K562 (cell line): ENCODE results near the gene DOK3. TPM values are rescaled to one million over a fixed set of nuclear protein-coding genes. Genes with fewer than 3 reads are reported as not detected.
A peak's percentile ranks its signal among the peaks of the same experiment; 100 is the strongest.

Source experiments
- ATAC-seq: fragments of 200-7000 bp; cut with Tn5 transposase; 3 replicates; pipeline ENCODE4 v1.9.1; 2020; ENCODE audit warnings: moderate library complexity
- BruUV-seq: library from RNA; stranded (reverse); fragments of 400-500 nt; replicated peaks from 2 replicates; lab custom pipeline; 2021; lab: Mats Ljungman, UMichigan
- CTCF ChIA-PET: fragments of 300-600 bp; formaldehyde crosslinking; extraction: SDS; loops from one replicate; lab custom pipeline; 2021; ENCODE audit warnings: low intra/inter-chr PET ratio; lab: Yijun Ruan, JAX
- POLR2A ChIA-PET: fragments of 300-600, 350-650 bp; sonication (Branson Sonifier 250); formaldehyde crosslinking; extraction: SDS; loops from one replicate; lab custom pipeline; 2021; ENCODE audit warnings: antibody characterized with exemption, inconsistent platforms; lab: Yijun Ruan, JAX
- DNase-seq, 4 experiments: peaks; one replicate each; pipeline versions ENCODE4 v3.0.0 to v3.0.0-alpha.2; 2011 to 2018; ENCODE audit warnings: low spot score in 3 of 4, mixed read lengths in 3 of 4; ENCODE audit errors: extremely low read depth in 1 of 4
- FAIRE-seq: peaks from 2 replicates; lab custom pipeline; 2011; peaks lifted over from hg19 to GRCh38; lab: Jason Lieb, UNC
- H2AFZ ChIP-seq: 2 replicates; pipeline ENCODE4 v1.6.0; 2011; ENCODE audit warnings: low read depth, low read length, control low read depth, inconsistent platforms
- H3K27ac ChIP-seq: fragments of 200-600 bp; 3 replicates; pipeline ENCODE4 v1.8.0; 2011; ENCODE audit warnings: low read depth, mild to moderate bottlenecking, control low read depth, inconsistent platforms, low read length, moderate library complexity, mixed read lengths; ENCODE audit errors: extremely low read depth
- H3K27me3 ChIP-seq, 2 experiments: fragments of 300-600 bp in 1 of 2; 2 replicates in 1 of 2; 3 replicates in 1 of 2; pipeline versions ENCODE4 v1.6.0 to v1.8.0; 2011; ENCODE audit warnings: inconsistent platforms in 2 of 2, low read length in 2 of 2, mild to moderate bottlenecking in 1 of 2, mixed read lengths in 1 of 2, moderate library complexity in 1 of 2; ENCODE audit not compliant: control insufficient read depth in 2 of 2, insufficient read depth in 2 of 2
- H3K36me3 ChIP-seq: fragments of 300-600 bp; 3 replicates; pipeline ENCODE4 v1.8.0; 2011; ENCODE audit warnings: mild to moderate bottlenecking, low read length, inconsistent platforms; ENCODE audit not compliant: control insufficient read depth, insufficient read depth
- H3K4me1 ChIP-seq, 2 experiments: fragments of 200-600 bp in 1 of 2; replicated peaks in 1 of 2; 2 replicates in 1 of 2; 3 replicates in 1 of 2; pipeline versions ENCODE4 v1.5.1 to v1.8.0; 2011; ENCODE audit warnings: inconsistent platforms in 2 of 2, low read length in 2 of 2, mild to moderate bottlenecking in 1 of 2, mixed read lengths in 1 of 2, moderate library complexity in 1 of 2; ENCODE audit not compliant: control insufficient read depth in 2 of 2, insufficient read depth in 2 of 2
- H3K4me2 ChIP-seq: 2 replicates; pipeline ENCODE4 v1.6.1; 2011; ENCODE audit warnings: low read length, control low read depth, inconsistent platforms, mixed read lengths; ENCODE audit not compliant: insufficient read depth
- H3K4me3 ChIP-seq: fragments of 200-600 bp; sonication (generic), shearing (Covaris generic); 2 replicates; pipeline ENCODE4 v1.5.1; 2016; ENCODE audit warnings: control low read depth, inconsistent platforms
- H3K79me2 ChIP-seq: fragments of 200-600 bp; 3 replicates; pipeline ENCODE4 v1.8.0; 2011; ENCODE audit warnings: low read length, inconsistent platforms; ENCODE audit not compliant: control insufficient read depth, insufficient read depth
- H3K9ac ChIP-seq, 2 experiments: 2 replicates each; pipeline versions ENCODE4 v1.6.0 to v1.6.1; 2011; ENCODE audit warnings: low read depth in 2 of 2, low read length in 2 of 2, control low read depth in 1 of 2, inconsistent platforms in 1 of 2, mild to moderate bottlenecking in 1 of 2, mixed read lengths in 1 of 2; ENCODE audit not compliant: insufficient read depth in 1 of 2
- H3K9me1 ChIP-seq: one replicate; pipeline ENCODE4 v1.6.0; 2011; ENCODE audit warnings: inconsistent platforms, mild to moderate bottlenecking, low read length, moderate library complexity; ENCODE audit not compliant: control insufficient read depth, insufficient read depth
- H3K9me3 ChIP-seq: replicated peaks from 2 replicates; pipeline ENCODE4 v1.5.1; 2011; ENCODE audit warnings: low read depth, low read length, inconsistent platforms; ENCODE audit not compliant: control insufficient read depth, insufficient read depth
- H4K20me1 ChIP-seq: replicated peaks from 2 replicates; pipeline ENCODE4 v1.6.1; 2011; ENCODE audit warnings: low read length, inconsistent platforms, mixed read lengths; ENCODE audit not compliant: control insufficient read depth, insufficient read depth
- AFF4 ChIP-seq: sonication (generic); formaldehyde crosslinking; IDR thresholded peaks from 2 replicates; pipeline ENCODE4 v1.8.0; 2023; ENCODE audit warnings: mild to moderate bottlenecking, missing genetic modification reagents
- CHD1 ChIP-seq: fragments of 200-600 bp; sonication (generic); IDR thresholded peaks from one replicate; pipeline ENCODE4 v1.6.1; 2012; ENCODE audit warnings: mild to moderate bottlenecking, moderate library complexity, low read length, inconsistent platforms
- CHD4 ChIP-seq: fragments of 200-600 bp; sonication (generic); IDR thresholded peaks from 3 replicates; pipeline ENCODE4 v1.6.1; 2012; ENCODE audit warnings: low read depth, mild to moderate bottlenecking, mixed read lengths, low read length, inconsistent platforms; ENCODE audit not compliant: insufficient read depth, insufficient replicate concordance, poor library complexity, severe bottlenecking
- LARP7 ChIP-seq: fragments of 450-650 bp; IDR thresholded peaks from 2 replicates; pipeline ENCODE4 v1.6.1; 2016
- RBFOX2 ChIP-seq: fragments of 200-400 bp; formaldehyde crosslinking; IDR thresholded peaks from 2 replicates; pipeline ENCODE4 v1.6.1; 2017; ENCODE audit warnings: low read depth, mild to moderate bottlenecking, low read length, moderate library complexity
- SAP30 ChIP-seq: fragments of 200-600 bp; sonication (generic); IDR thresholded peaks from 2 replicates; pipeline ENCODE4 v1.6.1; 2012; ENCODE audit warnings: borderline replicate concordance, low read depth, mild to moderate bottlenecking, moderate library complexity, low read length, control low read depth, inconsistent platforms; ENCODE audit not compliant: insufficient read depth, poor library complexity, severe bottlenecking
- ZFP1 ChIP-seq: fragments of 450-650 bp; formaldehyde crosslinking; IDR thresholded peaks from 2 replicates; pipeline ENCODE4 v1.4.0; 2020; ENCODE audit warnings: mild to moderate bottlenecking, mixed read lengths
- WGBS: fragments of 100-300 bp; shearing (Covaris generic); methylation state at CpG from one replicate; pipeline ENCODE4 v1.1.6; 2016; ENCODE audit warnings: low coverage, mixed read lengths; ENCODE audit not compliant: insufficient coverage; ENCODE audit errors: missing lambda C conversion rate; 5-methylcytosine and 5-hydroxymethylcytosine counted together
- in situ Hi-C: fragments of 300-500 bp; cut with MboI; formaldehyde crosslinking; loops from 4 replicates; pipeline ENCODE4 v1.15.0; 2018; ENCODE audit warnings: inconsistent platforms, mixed read lengths
- intact Hi-C: fragments of 100-400 bp; cut with micrococcal nuclease; formaldehyde crosslinking; loops from 2 replicates; pipeline ENCODE4 v1.14.2; 2022
- polyA plus RNA-seq, 8 experiments: library from polyadenylated mRNA; depleted of rRNA in 4 of 8; stranded (reverse) in 5 of 8; unstranded in 3 of 8; fragments of >200 nt; fragmentation: Nextera tagmentation in 2 of 8; fragmentation: Illumina TruSeq in 1 of 8; extraction: Ambion mirVana in 2 of 8; extraction: Trizol in 1 of 8; gene quantifications; 2 replicates each; pipeline versions ENCODE4 v1.2.1 to v1.2.3, GENCODE V29; 2011 to 2014; ENCODE audit warnings: inconsistent platforms in 1 of 8, missing spikeins in 1 of 8
- total RNA-seq, 7 experiments: library from RNA; depleted of rRNA in 6 of 7; stranded (reverse); fragments of >200 nt in 6 of 7; fragmentation: Illumina TruSeq in 2 of 7; extraction: Trizol in 2 of 7; gene quantifications; 2 replicates each; pipeline versions ENCODE4 v1.2.1 to v1.2.3, GENCODE V29; 2011 to 2021; ENCODE audit warnings: low replicate concordance in 1 of 7
- TF ChIP-seq, protein P1 (sequence below): sonication (generic); IDR thresholded peaks from 2 replicates; pipeline ENCODE4 v1.6.1; 2016
- TF ChIP-seq, protein P2 (sequence below), 2 experiments: fragments of 200-800 bp in 1 of 2; sonication (Bioruptor generic) in 1 of 2; sonication (generic) in 1 of 2; formaldehyde crosslinking in 1 of 2; IDR thresholded peaks in 1 of 2; conservative IDR thresholded peaks in 1 of 2; 2 replicates each; pipeline versions ENCODE4 v1.5.0 to v1.6.1; 2016 to 2020; ENCODE audit warnings: missing compliant biosample characterization in 1 of 2, missing genetic modification characterization in 1 of 2, missing genetic modification reagents in 1 of 2

Gene DOK3
- total and polyA plus RNA-seq, 9 of the 15 experiments (the other 6 are each of a cell fraction or from before 2014, with no cell fraction given): 1.3 to 23.0 (median 8.0) TPM

- TF ChIP-seq, protein P1, sequence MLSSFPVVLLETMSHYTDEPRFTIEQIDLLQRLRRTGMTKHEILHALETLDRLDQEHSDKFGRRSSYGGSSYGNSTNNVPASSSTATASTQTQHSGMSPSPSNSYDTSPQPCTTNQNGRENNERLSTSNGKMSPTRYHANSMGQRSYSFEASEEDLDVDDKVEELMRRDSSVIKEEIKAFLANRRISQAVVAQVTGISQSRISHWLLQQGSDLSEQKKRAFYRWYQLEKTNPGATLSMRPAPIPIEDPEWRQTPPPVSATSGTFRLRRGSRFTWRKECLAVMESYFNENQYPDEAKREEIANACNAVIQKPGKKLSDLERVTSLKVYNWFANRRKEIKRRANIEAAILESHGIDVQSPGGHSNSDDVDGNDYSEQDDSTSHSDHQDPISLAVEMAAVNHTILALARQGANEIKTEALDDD: no peak
Observed at GRCh38 chr5:177473443-177474001, 36.1 kb downstream of the DOK3 start, which contains the start of gene DBN1 (continued).

DNA sequence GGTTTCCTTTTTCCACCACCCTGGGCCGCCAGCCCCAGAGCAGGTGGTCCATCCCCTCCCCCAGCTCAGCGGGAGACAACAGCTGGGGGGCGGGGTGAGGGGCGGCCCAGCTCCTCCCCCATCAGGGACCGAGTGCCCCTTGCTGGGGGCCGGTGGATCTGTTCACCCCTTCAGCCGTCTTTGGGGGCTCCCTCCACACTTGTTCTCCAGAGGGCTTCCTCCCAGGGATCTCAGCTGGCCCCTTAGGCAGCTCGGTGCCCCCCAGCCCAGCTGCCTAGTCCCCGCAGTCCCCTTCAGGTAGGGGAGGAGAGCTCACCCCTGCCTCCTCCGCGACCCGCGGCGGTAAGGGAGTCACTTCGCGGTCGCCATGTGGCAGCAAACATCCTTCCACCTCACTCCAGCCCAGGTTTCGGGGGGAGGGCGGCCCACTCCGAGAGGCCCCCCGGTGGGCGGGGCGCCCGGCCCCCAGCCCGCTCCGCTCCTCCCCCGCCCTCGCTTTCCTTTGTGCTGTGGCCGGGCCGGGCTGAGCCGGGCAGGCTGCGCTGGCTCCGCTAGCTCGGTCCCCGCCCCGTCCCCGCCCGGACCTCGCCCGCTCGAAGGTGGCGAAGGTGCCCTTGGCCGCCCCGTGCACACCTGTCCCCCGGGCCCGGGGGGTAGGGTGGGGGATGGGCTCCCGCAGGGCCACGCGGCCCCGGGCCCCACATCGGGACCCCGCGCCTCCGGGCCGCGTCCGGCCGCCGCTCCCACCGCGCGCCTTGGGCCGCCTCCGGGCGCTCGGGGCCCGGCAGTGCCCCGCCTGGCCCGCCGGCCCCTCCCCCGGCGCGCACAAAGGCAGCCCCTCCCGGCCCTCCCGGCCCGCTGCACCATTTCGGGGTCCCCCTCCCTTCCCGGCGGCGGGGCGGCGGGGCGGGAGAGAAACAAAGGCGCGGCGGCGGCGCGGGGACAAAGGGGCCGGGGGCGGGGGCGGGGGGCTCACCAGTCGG lies 36.9 kb downstream of the DOK3 start:
- Histone ChIP-seq H3K79me2 (peaks cover 36% of the 10 kb centered on the region), H3K9ac (peak overlapping the region; percentile 77 to 97), H3K9me1 (no peaks in the 10 kb centered on the region), H3K27ac (peak overlapping the region; percentile 79), H3K9me3 (no peaks in the 10 kb centered on the region), H2AFZ (peak overlapping the region; percentile 68), H4K20me1 (no peaks in the 10 kb centered on the region; the same call in 1 of the 2 replicates), H3K4me3 (peak overlapping the region; percentile 65), H3K4me2 (peak overlapping the region; percentile 82), H3K36me3 (peaks cover 29% of the 10 kb centered on the region; the same call in 1 of the 3 replicates), H3K4me1 (peaks cover 21 to 67% of the 10 kb centered on the region in 2 experiments), H3K27me3 (no peaks in the 10 kb centered on the region)
- 0% methylated on average over 23 of the region's 93 CpGs for WGBS
- CTCF ChIA-PET: interaction anchor here (0.6 kb wide), 2 partner anchors 19 kb away, joined by 3 read pairs; no protein-coding TSS in a partner anchor
- FAIRE-seq (no peak), ATAC-seq (peak; percentile 61), DNase-seq (peak; percentile 60 to 88 (median 82))
- intact Hi-C loops: no loop called here
- BruUV-seq: TSS peak; percentile 39
- in situ Hi-C loops: no loop called here
- POLR2A ChIA-PET: interaction anchor here (0.7 to 1.7 kb wide), 5 partner anchors 17 to 23 kb away, joined by 3 to 10 read pairs (median 4); no protein-coding TSS in a partner anchor
- no peak for TF ChIP-seq ZFP1 (CRISPR knock-in tag)
- TF ChIP-seq RBFOX2: peak; percentile 64
- TF ChIP-seq, protein P2, sequence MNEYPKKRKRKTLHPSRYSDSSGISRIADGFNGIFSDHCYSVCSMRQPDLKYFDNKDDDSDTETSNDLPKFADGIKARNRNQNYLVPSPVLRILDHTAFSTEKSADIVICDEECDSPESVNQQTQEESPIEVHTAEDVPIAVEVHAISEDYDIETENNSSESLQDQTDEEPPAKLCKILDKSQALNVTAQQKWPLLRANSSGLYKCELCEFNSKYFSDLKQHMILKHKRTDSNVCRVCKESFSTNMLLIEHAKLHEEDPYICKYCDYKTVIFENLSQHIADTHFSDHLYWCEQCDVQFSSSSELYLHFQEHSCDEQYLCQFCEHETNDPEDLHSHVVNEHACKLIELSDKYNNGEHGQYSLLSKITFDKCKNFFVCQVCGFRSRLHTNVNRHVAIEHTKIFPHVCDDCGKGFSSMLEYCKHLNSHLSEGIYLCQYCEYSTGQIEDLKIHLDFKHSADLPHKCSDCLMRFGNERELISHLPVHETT (CRISPR knock-in tag; conservative IDR thresholded peaks at IDR 0.05 in 1 of 2, IDR thresholded peaks at IDR 0.05 in 1 of 2): no peak
- TF ChIP-seq SAP30: peak; percentile 33
- TF ChIP-seq CHD4: peak; percentile 28
- TF ChIP-seq AFF4 (CRISPR knock-in tag): no peak
- TF ChIP-seq LARP7: no peak
- TF ChIP-seq CHD1: peak; percentile 48
